Fibroblast of upper back skin (primary cell): ENCODE results near the gene MEAK7.

ENCODE experiments used
- DNase-seq: peaks from one replicate; pipeline ENCODE4 v3.0.0-alpha.2; 2013

Gene MEAK7

GRCh38 chr16:84462296-84463210 lies 41.9 kb downstream of the MEAK7 start:
- no peak for DNase-seq

- no peak for DNase-seq
Observed at GRCh38 chr16:84461413-84462295, 42.8 kb downstream of the MEAK7 start.

GRCh38 chr16:84461029-84461412 lies 43.4 kb downstream of the MEAK7 start:
- DNase-seq = no peak

GRCh38 chr16:84460406-84461028 lies 43.9 kb downstream of the MEAK7 start:
- no peak for DNase-seq

GRCh38 chr16:84459941-84460405 lies 44.5 kb downstream of the MEAK7 start:
- DNase-seq = no peak

- DNase-seq = no peak
Observed at GRCh38 chr16:84459533-84459894, 44.9 kb downstream of the MEAK7 start.

- no peak for DNase-seq
Observed at GRCh38 chr16:84458606-84459532, 45.6 kb downstream of the MEAK7 start.

- DNase-seq = no peak
Observed at GRCh38 chr16:84455031-84455430, 49.4 kb downstream of the MEAK7 start.
